Stimulated activated CD4-positive, alpha-beta T cell treated with anti-CD3 and anti-CD28 coated beads, Interleukin-2, amount 100 ng/mL, for 24 hours (primary cell): ENCODE results near the gene PXDN.

Source experiments
- DNase-seq, 2 donors: peaks; one replicate each; pipeline ENCODE4 v3.0.0-alpha.2; 2020

Gene PXDN

GRCh38 chr2:1660656-1661640 is 83.4 kb downstream of the PXDN start:
- DNase-seq: no peak

GRCh38 chr2:1659951-1660565 is 84.3 kb downstream of the PXDN start:
- no peak for DNase-seq

GRCh38 chr2:1658394-1659151 is 85.7 kb downstream of the PXDN start:
- no peak for DNase-seq

- DNase-seq: no peak
Measured at GRCh38 chr2:1656961-1657841, 87.1 kb downstream of the PXDN start.

GRCh38 chr2:1656326-1656960 is 87.9 kb downstream of the PXDN start:
- DNase-seq: no peak

GRCh38 chr2:1655461-1655860 is 88.9 kb downstream of the PXDN start:
- DNase-seq: no peak

- DNase-seq: no peak
Measured at GRCh38 chr2:1654696-1655374, 89.5 kb downstream of the PXDN start.

- DNase-seq: no peak
Measured at GRCh38 chr2:1653956-1654695, 90.2 kb downstream of the PXDN start.

- no peak for DNase-seq
Measured at GRCh38 chr2:1652034-1652790, 92.1 kb downstream of the PXDN start.

- no peak for DNase-seq
Measured at GRCh38 chr2:1651121-1652033, 92.9 kb downstream of the PXDN start.

GRCh38 chr2:1650085-1650872 is 94.0 kb downstream of the PXDN start:
- no peak for DNase-seq

GRCh38 chr2:1649103-1650084 is 94.9 kb downstream of the PXDN start:
- DNase-seq: no peak

- DNase-seq: no peak
Measured at GRCh38 chr2:1648241-1649102, 95.8 kb downstream of the PXDN start.

GRCh38 chr2:1647417-1648240 is 96.7 kb downstream of the PXDN start:
- DNase-seq: no peak
